A549 (cell line): Measurements from ENCODE around the gene LRRC70.

Source experiments
- HDAC2 ChIP-seq: fragments of 200-600 bp; sonication (generic); IDR thresholded peaks from 2 replicates; pipeline ENCODE4 v1.6.1; 2016
- KDM5A ChIP-seq: fragments of 200-600 bp; sonication (generic); IDR thresholded peaks from 2 replicates; pipeline ENCODE4 v1.6.1; 2016; ENCODE audit warnings: antibody characterized with exemption, mild to moderate bottlenecking
- POLR2A ChIP-seq: IDR thresholded peaks from 2 replicates; pipeline ENCODE4 v1.6.1; 2012; ENCODE audit warnings: mild to moderate bottlenecking, low read length
- SMC3 ChIP-seq: fragments of >200 bp; sonication (Bioruptor Twin); formaldehyde crosslinking; IDR thresholded peaks from 3 replicates; pipeline ENCODE4 v1.6.1; 2018; ENCODE audit warnings: inconsistent platforms
- SREBF2 ChIP-seq: fragments of 450-650 bp; IDR thresholded peaks from 2 replicates; pipeline ENCODE4 v1.6.1; 2014; ENCODE audit warnings: mild to moderate bottlenecking, moderate library complexity
- ZC3H11A ChIP-seq: fragments of 450-650 bp; IDR thresholded peaks from 2 replicates; pipeline ENCODE4 v1.6.1; 2014; ENCODE audit warnings: antibody characterized with exemption, mild to moderate bottlenecking
- TF ChIP-seq, protein P1 (sequence below): fragments of 450-650 bp; IDR thresholded peaks from 2 replicates; pipeline ENCODE4 v1.6.1; 2014; ENCODE audit warnings: antibody characterized with exemption
- TF ChIP-seq, protein P2 (sequence below): fragments of >200 bp; sonication (Bioruptor Twin); formaldehyde crosslinking; IDR thresholded peaks from 3 replicates; pipeline ENCODE4 v1.5.1; 2016
- TF ChIP-seq, protein P3 (sequence below): fragments of 200-600 bp; sonication (generic); IDR thresholded peaks from 2 replicates; pipeline ENCODE4 v1.6.1; 2016; ENCODE audit warnings: antibody characterized with exemption, mild to moderate bottlenecking, moderate library complexity
- TF ChIP-seq, protein P4 (sequence below): IDR thresholded peaks from 2 replicates; pipeline ENCODE4 v1.6.1; 2012

DNA sequence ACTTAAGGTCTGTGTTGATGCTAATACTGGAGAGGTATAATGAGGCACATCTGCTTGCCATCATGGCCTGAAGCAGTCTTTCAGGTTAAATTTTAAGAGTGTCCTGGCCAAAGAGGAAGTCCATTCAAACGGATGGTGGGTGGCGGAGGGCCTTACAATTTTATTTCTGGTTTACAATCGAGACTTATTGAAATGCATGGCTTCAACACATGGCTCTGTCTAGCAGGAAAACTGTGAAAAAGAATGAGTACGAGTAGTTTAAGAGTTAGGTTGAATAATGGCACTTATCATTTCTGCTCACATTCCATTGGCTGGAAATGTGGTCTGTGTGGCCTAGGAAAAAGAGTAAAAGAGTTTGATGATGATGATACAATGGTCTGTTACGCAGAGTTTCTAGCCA lies 42.1 kb downstream of the LRRC70 start:
- no peak for TF ChIP-seq ZC3H11A
- TF ChIP-seq, protein P1, sequence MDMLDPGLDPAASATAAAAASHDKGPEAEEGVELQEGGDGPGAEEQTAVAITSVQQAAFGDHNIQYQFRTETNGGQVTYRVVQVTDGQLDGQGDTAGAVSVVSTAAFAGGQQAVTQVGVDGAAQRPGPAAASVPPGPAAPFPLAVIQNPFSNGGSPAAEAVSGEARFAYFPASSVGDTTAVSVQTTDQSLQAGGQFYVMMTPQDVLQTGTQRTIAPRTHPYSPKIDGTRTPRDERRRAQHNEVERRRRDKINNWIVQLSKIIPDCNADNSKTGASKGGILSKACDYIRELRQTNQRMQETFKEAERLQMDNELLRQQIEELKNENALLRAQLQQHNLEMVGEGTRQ: no peak
- TF ChIP-seq, protein P2, sequence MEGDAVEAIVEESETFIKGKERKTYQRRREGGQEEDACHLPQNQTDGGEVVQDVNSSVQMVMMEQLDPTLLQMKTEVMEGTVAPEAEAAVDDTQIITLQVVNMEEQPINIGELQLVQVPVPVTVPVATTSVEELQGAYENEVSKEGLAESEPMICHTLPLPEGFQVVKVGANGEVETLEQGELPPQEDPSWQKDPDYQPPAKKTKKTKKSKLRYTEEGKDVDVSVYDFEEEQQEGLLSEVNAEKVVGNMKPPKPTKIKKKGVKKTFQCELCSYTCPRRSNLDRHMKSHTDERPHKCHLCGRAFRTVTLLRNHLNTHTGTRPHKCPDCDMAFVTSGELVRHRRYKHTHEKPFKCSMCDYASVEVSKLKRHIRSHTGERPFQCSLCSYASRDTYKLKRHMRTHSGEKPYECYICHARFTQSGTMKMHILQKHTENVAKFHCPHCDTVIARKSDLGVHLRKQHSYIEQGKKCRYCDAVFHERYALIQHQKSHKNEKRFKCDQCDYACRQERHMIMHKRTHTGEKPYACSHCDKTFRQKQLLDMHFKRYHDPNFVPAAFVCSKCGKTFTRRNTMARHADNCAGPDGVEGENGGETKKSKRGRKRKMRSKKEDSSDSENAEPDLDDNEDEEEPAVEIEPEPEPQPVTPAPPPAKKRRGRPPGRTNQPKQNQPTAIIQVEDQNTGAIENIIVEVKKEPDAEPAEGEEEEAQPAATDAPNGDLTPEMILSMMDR: no peak
- TF ChIP-seq POLR2A: no peak
- TF ChIP-seq SREBF2: no peak
- no peak for TF ChIP-seq SMC3
- no peak for TF ChIP-seq HDAC2
- no peak for TF ChIP-seq KDM5A
- TF ChIP-seq, protein P3, sequence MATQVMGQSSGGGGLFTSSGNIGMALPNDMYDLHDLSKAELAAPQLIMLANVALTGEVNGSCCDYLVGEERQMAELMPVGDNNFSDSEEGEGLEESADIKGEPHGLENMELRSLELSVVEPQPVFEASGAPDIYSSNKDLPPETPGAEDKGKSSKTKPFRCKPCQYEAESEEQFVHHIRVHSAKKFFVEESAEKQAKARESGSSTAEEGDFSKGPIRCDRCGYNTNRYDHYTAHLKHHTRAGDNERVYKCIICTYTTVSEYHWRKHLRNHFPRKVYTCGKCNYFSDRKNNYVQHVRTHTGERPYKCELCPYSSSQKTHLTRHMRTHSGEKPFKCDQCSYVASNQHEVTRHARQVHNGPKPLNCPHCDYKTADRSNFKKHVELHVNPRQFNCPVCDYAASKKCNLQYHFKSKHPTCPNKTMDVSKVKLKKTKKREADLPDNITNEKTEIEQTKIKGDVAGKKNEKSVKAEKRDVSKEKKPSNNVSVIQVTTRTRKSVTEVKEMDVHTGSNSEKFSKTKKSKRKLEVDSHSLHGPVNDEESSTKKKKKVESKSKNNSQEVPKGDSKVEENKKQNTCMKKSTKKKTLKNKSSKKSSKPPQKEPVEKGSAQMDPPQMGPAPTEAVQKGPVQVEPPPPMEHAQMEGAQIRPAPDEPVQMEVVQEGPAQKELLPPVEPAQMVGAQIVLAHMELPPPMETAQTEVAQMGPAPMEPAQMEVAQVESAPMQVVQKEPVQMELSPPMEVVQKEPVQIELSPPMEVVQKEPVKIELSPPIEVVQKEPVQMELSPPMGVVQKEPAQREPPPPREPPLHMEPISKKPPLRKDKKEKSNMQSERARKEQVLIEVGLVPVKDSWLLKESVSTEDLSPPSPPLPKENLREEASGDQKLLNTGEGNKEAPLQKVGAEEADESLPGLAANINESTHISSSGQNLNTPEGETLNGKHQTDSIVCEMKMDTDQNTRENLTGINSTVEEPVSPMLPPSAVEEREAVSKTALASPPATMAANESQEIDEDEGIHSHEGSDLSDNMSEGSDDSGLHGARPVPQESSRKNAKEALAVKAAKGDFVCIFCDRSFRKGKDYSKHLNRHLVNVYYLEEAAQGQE: no peak
- TF ChIP-seq, protein P4, sequence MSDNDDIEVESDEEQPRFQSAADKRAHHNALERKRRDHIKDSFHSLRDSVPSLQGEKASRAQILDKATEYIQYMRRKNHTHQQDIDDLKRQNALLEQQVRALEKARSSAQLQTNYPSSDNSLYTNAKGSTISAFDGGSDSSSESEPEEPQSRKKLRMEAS: no peak
